MM.1S (cell line): ENCODE measurements around the gene PRKAG2.

ENCODE experiments used
- DNase-seq: peaks from one replicate; pipeline ENCODE4 v3.0.0-alpha.2; 2015
- H2AFZ ChIP-seq: fragments of 300-600 bp; sonication (generic); 2 replicates; pipeline ENCODE4 v1.6.0; 2016; ENCODE audit warnings: antibody characterized with exemption, low read length
- H3F3A ChIP-seq: fragments of 300-600 bp; sonication (generic); 2 replicates; pipeline ENCODE4 v1.6.1; 2016; ENCODE audit warnings: mild to moderate bottlenecking, antibody characterized with exemption, low read length, moderate library complexity, mixed read lengths; ENCODE audit not compliant: insufficient read depth
- H3K27ac ChIP-seq: fragments of 300-600 bp; sonication (generic); 2 replicates; pipeline ENCODE4 v1.5.1; 2016; ENCODE audit warnings: mild to moderate bottlenecking, low read length
- H3K27me3 ChIP-seq: fragments of 300-600 bp; sonication (generic); replicated peaks from 2 replicates; pipeline ENCODE4 v1.6.0; 2016; ENCODE audit warnings: low read length; ENCODE audit not compliant: insufficient read depth
- H3K36me3 ChIP-seq: fragments of 300-600 bp; sonication (generic); replicated peaks from 2 replicates; pipeline ENCODE4 v1.6.1; 2016; ENCODE audit warnings: mild to moderate bottlenecking, low read length, mixed read lengths; ENCODE audit not compliant: insufficient read depth
- H3K4me1 ChIP-seq: fragments of 300-600 bp; sonication (generic); 2 replicates; pipeline ENCODE4 v1.6.1; 2016; ENCODE audit warnings: low read length, mixed read lengths
- H3K4me2 ChIP-seq: fragments of 300-600 bp; sonication (generic); 2 replicates; pipeline ENCODE4 v1.6.0; 2016; ENCODE audit warnings: low read depth, low read length
- H3K4me3 ChIP-seq: fragments of 300-600 bp; sonication (generic); 2 replicates; pipeline ENCODE4 v1.5.1; 2016; ENCODE audit warnings: low read length, mixed read lengths
- H3K79me2 ChIP-seq: fragments of 300-600 bp; sonication (generic); 2 replicates; pipeline ENCODE4 v1.6.1; 2016; ENCODE audit warnings: mixed run types, low read length, mixed read lengths
- H3K9ac ChIP-seq: fragments of 300-600 bp; sonication (generic); 2 replicates; pipeline ENCODE4 v1.6.1; 2016; ENCODE audit warnings: low read length, mixed read lengths
- H3K9me2 ChIP-seq: fragments of 300-600 bp; sonication (generic); replicated peaks from 2 replicates; pipeline ENCODE4 v1.6.1; 2016; ENCODE audit warnings: mild to moderate bottlenecking, low read length, mixed read lengths; ENCODE audit not compliant: insufficient read depth
- H3K9me3 ChIP-seq: fragments of 300-600 bp; sonication (generic); replicated peaks from 2 replicates; pipeline ENCODE4 v1.6.1; 2016; ENCODE audit warnings: mild to moderate bottlenecking, low read length, mixed read lengths; ENCODE audit not compliant: insufficient read depth
- H4K20me1 ChIP-seq: fragments of 300-600 bp; sonication (generic); 2 replicates; pipeline ENCODE4 v1.6.1; 2016; ENCODE audit warnings: mild to moderate bottlenecking, low read length, moderate library complexity, mixed read lengths; ENCODE audit not compliant: insufficient read depth
- EZH2 ChIP-seq: fragments of 300-600 bp; sonication (generic); optimal IDR thresholded peaks from 2 replicates; pipeline ENCODE3; 2017; ENCODE audit warnings: low read depth, mild to moderate bottlenecking, antibody characterized with exemption, low read length, mixed read lengths
- EZH2phosphoT487 ChIP-seq: fragments of 300-600 bp; sonication (generic); IDR thresholded peaks from 2 replicates; pipeline ENCODE4 v1.6.1; 2018; ENCODE audit warnings: antibody characterized with exemption, low read length
- TF ChIP-seq, protein P1 (sequence below): fragments of 300-600 bp; sonication (generic); IDR thresholded peaks from 2 replicates; pipeline ENCODE4 v1.5.1; 2016; ENCODE audit warnings: antibody characterized with exemption, low read length, mixed read lengths

PRKAG2 gene

DNA sequence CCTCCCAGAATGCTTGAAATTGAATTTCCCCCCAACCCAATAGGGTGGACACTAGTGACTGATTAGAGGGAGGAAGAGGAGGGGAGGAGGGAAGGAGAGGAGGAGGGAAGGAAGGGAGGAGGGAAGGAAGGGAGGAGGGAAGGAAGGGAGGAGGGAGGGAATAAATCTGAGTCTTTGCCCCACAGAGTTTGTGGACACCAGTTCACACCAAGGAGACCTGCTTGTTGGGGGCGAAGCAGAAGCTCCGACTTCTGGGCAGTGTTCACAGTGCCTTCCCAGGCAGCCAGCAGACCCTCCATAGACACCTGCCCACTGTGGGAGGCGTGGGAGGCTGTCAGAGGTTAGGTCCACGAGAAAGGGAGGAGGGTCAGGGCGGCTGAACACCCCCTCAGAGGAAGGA is 44.8 kb downstream of the PRKAG2 start:
- Histone ChIP-seq H3K27me3 (peaks cover 54% of the 10 kb centered on the region), H3K9me2 (no peaks in the 10 kb centered on the region), H3K79me2 (no peaks in the 10 kb centered on the region), H3K4me2 (no peak overlapping the region), H3K27ac (no peak overlapping the region), H3K4me3 (no peak overlapping the region), H3K9ac (no peak overlapping the region), H2AFZ (no peak overlapping the region), H3K4me1 (no peaks in the 10 kb centered on the region), H4K20me1 (no peaks in the 10 kb centered on the region), H3K9me3 (no peaks in the 10 kb centered on the region), H3F3A (no peaks in the 10 kb centered on the region), H3K36me3 (no peaks in the 10 kb centered on the region)
- TF ChIP-seq EZH2phosphoT487, result no peak
- TF ChIP-seq EZH2, result no peak
- TF ChIP-seq, protein P1, sequence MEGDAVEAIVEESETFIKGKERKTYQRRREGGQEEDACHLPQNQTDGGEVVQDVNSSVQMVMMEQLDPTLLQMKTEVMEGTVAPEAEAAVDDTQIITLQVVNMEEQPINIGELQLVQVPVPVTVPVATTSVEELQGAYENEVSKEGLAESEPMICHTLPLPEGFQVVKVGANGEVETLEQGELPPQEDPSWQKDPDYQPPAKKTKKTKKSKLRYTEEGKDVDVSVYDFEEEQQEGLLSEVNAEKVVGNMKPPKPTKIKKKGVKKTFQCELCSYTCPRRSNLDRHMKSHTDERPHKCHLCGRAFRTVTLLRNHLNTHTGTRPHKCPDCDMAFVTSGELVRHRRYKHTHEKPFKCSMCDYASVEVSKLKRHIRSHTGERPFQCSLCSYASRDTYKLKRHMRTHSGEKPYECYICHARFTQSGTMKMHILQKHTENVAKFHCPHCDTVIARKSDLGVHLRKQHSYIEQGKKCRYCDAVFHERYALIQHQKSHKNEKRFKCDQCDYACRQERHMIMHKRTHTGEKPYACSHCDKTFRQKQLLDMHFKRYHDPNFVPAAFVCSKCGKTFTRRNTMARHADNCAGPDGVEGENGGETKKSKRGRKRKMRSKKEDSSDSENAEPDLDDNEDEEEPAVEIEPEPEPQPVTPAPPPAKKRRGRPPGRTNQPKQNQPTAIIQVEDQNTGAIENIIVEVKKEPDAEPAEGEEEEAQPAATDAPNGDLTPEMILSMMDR, result no peak
- no peak for DNase-seq

DNA sequence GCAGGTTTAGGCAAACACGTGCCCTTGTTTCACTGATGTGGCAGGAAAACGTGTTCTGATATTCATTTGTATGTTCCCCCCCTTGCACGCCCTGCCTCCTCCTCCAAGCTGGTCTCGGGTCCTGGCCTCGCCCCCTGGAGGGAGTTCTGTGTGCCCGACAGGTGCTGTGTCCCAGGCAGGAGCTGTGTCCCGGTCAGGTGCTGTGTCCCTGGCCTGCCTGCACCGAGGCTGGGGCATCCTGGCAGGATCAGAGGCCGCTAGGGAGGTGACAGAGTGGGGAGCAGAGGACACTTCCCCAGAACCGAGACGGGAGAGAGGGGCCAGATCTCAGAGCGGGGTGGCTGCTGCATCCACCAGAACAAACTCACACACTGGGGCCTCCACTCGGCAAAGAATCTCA is 45.3 kb downstream of the PRKAG2 start:
- H3K4me3 ChIP-seq, result no peak overlapping the region

DNA sequence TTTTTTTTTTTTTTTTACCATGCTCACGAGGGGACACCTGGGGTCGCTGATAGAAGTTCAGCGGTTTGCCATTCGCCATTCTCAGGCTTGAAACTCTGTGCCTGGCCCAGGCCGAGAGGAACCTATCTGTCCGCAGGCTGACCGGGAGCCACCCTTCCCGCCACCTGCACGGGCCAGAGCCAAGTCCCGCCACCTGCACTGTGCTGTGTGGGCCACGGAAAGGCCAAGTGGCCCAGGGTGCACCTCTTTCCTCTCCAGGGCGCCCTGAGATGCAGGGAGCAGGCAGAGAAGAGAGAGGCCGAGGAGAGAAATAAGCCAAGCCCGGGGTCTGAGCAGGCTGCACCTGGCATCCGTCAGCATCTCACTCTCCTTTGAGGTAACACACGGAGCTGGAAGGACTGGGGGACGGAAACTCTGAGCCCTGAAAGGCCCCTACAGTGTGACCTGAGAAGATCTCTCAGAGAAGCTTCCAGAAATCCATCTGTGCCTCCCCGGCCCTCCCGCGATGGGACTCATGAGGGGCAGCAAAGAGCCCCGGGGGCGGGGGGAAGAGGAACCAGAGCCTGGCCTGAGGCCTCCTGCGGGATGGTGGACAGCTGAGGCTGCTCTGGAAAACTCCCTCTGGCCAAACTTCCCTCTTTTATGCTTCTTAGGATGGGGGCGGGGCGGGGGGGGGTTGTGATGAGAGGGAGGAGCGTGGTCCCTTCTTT is 46.6 kb downstream of the PRKAG2 start:
- no peak for DNase-seq
- no peak overlapping the region for H3K4me2 ChIP-seq
- no peaks in the 10 kb centered on the region for H3K79me2 ChIP-seq
- H3K4me1 ChIP-seq, result no peaks in the 10 kb centered on the region
- H2AFZ ChIP-seq, result no peak overlapping the region
- no peaks in the 10 kb centered on the region for H3K9me3 ChIP-seq
- no peaks in the 10 kb centered on the region for H3K36me3 ChIP-seq
- no peaks in the 10 kb centered on the region for H3F3A ChIP-seq
- TF ChIP-seq EZH2 (no peak), EZH2phosphoT487 (no peak)
- TF ChIP-seq, protein P1, result no peak
- H3K27ac ChIP-seq, result no peak overlapping the region
- H4K20me1 ChIP-seq, result no peaks in the 10 kb centered on the region
- no peak overlapping the region for H3K4me3 ChIP-seq
- H3K9ac ChIP-seq, result no peak overlapping the region
- peaks cover 49% of the 10 kb centered on the region for H3K27me3 ChIP-seq
- H3K9me2 ChIP-seq, result no peaks in the 10 kb centered on the region

More for the DNA sequence above, 45.3 kb downstream of the PRKAG2 start:
- Histone ChIP-seq H3K27me3 (peaks cover 54% of the 10 kb centered on the region), H3F3A (no peaks in the 10 kb centered on the region), H3K4me2 (no peak overlapping the region), H2AFZ (no peak overlapping the region), H3K79me2 (no peaks in the 10 kb centered on the region), H4K20me1 (no peaks in the 10 kb centered on the region), H3K4me1 (no peaks in the 10 kb centered on the region), H3K9me3 (no peaks in the 10 kb centered on the region), H3K9me2 (no peaks in the 10 kb centered on the region), H3K27ac (no peak overlapping the region), H3K9ac (no peak overlapping the region), H3K36me3 (no peaks in the 10 kb centered on the region)
- DNase-seq, result no peak
- TF ChIP-seq EZH2phosphoT487, result no peak
- TF ChIP-seq EZH2, result no peak
- TF ChIP-seq, protein P1, result no peak
